Sigmoid colon (tissue), 4 donors: ENCODE measurements around the gene NADK.

Experiments used
- CTCF ChIP-seq, 4 experiments: fragments of 450-650 bp in 3 of 4; fragments of 200-600 bp in 1 of 4; IDR thresholded peaks; one replicate each; pipeline ENCODE4 v1.5.1; 2016 to 2019; ENCODE audit warnings: antibody characterized with exemption in 4 of 4, mild to moderate bottlenecking in 3 of 4, moderate library complexity in 2 of 4
- EP300 ChIP-seq, 4 donors: sonication (generic); formaldehyde crosslinking; IDR thresholded peaks; one replicate each; pipeline ENCODE4 v1.6.1; 2017; ENCODE audit warnings: antibody characterized with exemption in 4 of 4
- POLR2AphosphoS5 ChIP-seq, 4 donors: sonication (generic); formaldehyde crosslinking; IDR thresholded peaks; one replicate each; pipeline ENCODE4 v1.6.1; 2017; ENCODE audit warnings: antibody characterized with exemption in 4 of 4

GRCh38 chr1:1794999-1795398, 16.7 kb upstream of the NADK start:
- TF ChIP-seq EP300 (IDR thresholded peaks at IDR 0.05) (no peak), POLR2AphosphoS5 (IDR thresholded peaks at IDR 0.05) (no peak), CTCF (IDR thresholded peaks at IDR 0.05) (no peak)
